Calu3 (cell line): Measurements from ENCODE around the gene GFM1. TPM values are rescaled to one million over a fixed set of nuclear protein-coding genes. Genes with fewer than 3 reads are reported as not detected.

Experiments used
- BruUV-seq: library from RNA; stranded (reverse); fragments of 400-500 nt; replicated peaks from 2 replicates; lab custom pipeline; 2021; lab: Mats Ljungman, UMichigan
- CTCF ChIA-PET: fragments of 300-600 bp; sonication (Branson Sonifier 250); formaldehyde crosslinking; loops from one replicate; lab custom pipeline; 2022; ENCODE audit warnings: antibody characterized with exemption; lab: Charles Lee
- DNase-seq: peaks from one replicate; pipeline ENCODE4 v3.0.0; 2022
- H3K27ac Mint-ChIP-seq: one replicate; pipeline ENCODE4 v1.8.0; 2022; ENCODE audit warnings: mixed read lengths; ENCODE audit not compliant: unreplicated experiment
- H3K27me3 Mint-ChIP-seq: one replicate; pipeline ENCODE4 v1.8.0; 2022; ENCODE audit warnings: mixed read lengths; ENCODE audit not compliant: unreplicated experiment
- H3K36me3 Mint-ChIP-seq: one replicate; pipeline ENCODE4 v1.8.0; 2022; ENCODE audit warnings: mild to moderate bottlenecking, moderate library complexity, mixed read lengths; ENCODE audit not compliant: insufficient read depth, unreplicated experiment
- H3K4me1 Mint-ChIP-seq: one replicate; pipeline ENCODE4 v1.8.0; 2022; ENCODE audit warnings: mild to moderate bottlenecking, low read depth, mixed read lengths; ENCODE audit not compliant: unreplicated experiment
- H3K4me3 Mint-ChIP-seq: one replicate; pipeline ENCODE4 v1.8.0; 2022; ENCODE audit warnings: mild to moderate bottlenecking, low read depth, moderate library complexity, mixed read lengths; ENCODE audit not compliant: unreplicated experiment
- H3K9me3 Mint-ChIP-seq: one replicate; pipeline ENCODE4 v1.8.0; 2022; ENCODE audit warnings: low read depth, mixed read lengths; ENCODE audit not compliant: unreplicated experiment
- CTCF ChIP-seq: fragments of 200-600 bp; IDR thresholded peaks from one replicate; pipeline ENCODE4 v1.8.0; 2022; ENCODE audit warnings: antibody characterized with exemption; ENCODE audit not compliant: unreplicated experiment
- intact Hi-C: fragments of 100-400 bp; cut with micrococcal nuclease; formaldehyde crosslinking; loops from one replicate; pipeline ENCODE4 v1.10.0; 2022; ENCODE audit not compliant: unreplicated experiment
- total RNA-seq: library from RNA; stranded (reverse); gene quantifications from 2 replicates; pipeline ENCODE4 v1.2.3, GENCODE V29; 2022

Gene GFM1
- total RNA-seq, 1 experiment from 2014 or later = 77.9 TPM

- Mint-ChIP-seq H3K4me3 (no peak overlapping the region), H3K4me1 (peaks cover 25% of the 10 kb centered on the region), H3K27me3 (no peaks in the 10 kb centered on the region), H3K36me3 (peaks cover 22% of the 10 kb centered on the region), H3K27ac (no peak overlapping the region), H3K9me3 (no peaks in the 10 kb centered on the region)
- no TSS peak for BruUV-seq
- DNase-seq = no peak
- no peak for TF ChIP-seq CTCF
- CTCF ChIA-PET = interaction anchor here (0.7 to 1.7 kb wide), 9 partner anchors 14 to 1207 kb away, joined by 3 to 25 read pairs (median 7); partner anchors contain the start of genes GFM1 and MLF1
- intact Hi-C loops = loop anchor here (1.0 to 10.0 kb wide), 2 partner anchors 132 to 596 kb away; no protein-coding TSS in a partner anchor
These were observed 14.6 kb downstream of the GFM1 start for GRCh38 chr3:158658889-158659288.

- Mint-ChIP-seq H3K36me3 (peaks cover 28% of the 10 kb centered on the region), H3K9me3 (no peaks in the 10 kb centered on the region), H3K4me3 (no peak overlapping the region), H3K27me3 (no peaks in the 10 kb centered on the region), H3K27ac (no peak overlapping the region), H3K4me1 (peaks cover 25% of the 10 kb centered on the region)
- peak; percentile 72 for DNase-seq
- TF ChIP-seq CTCF = peak; percentile 86
- intact Hi-C loops = loop anchor here (1.0 to 10.0 kb wide), 2 partner anchors 132 to 595 kb away; no protein-coding TSS in a partner anchor
- CTCF ChIA-PET = interaction anchor here (0.5 to 1.7 kb wide), 16 partner anchors 9 to 1206 kb away, joined by 3 to 25 read pairs (median 5); partner anchors contain the start of genes GFM1, LXN and MLF1
- no TSS peak for BruUV-seq
These were observed 15.3 kb downstream of the GFM1 start for GRCh38 chr3:158659454-158660237.

DNA sequence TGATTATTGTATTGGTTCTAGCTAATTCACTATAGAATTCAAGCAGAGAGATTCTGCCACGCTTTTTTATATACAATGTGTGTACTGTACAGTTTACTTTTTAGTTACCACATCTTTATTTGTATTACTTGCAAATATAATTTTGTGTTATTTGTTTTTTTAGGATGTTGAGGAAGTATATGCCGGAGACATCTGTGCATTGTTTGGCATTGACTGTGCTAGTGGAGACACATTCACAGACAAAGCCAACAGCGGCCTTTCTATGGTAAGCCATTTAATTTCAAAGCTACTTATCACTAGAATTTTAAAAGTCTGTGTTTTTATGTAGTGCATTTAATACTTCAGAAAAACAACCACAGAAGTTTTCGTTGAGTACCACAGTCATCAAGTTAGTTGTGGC, 16.4 kb downstream of the GFM1 start:
- Mint-ChIP-seq H3K4me1 (peaks cover 25% of the 10 kb centered on the region), H3K36me3 (peaks cover 34% of the 10 kb centered on the region), H3K27ac (no peak overlapping the region), H3K27me3 (no peaks in the 10 kb centered on the region), H3K4me3 (no peak overlapping the region), H3K9me3 (no peaks in the 10 kb centered on the region)
- intact Hi-C loops = no loop called here
- BruUV-seq = no TSS peak
- CTCF ChIA-PET = interaction anchor here (0.9 kb wide), 1 partner anchor 15 kb away, joined by 4 read pairs; no protein-coding TSS in a partner anchor
- no peak for TF ChIP-seq CTCF
- DNase-seq = no peak

DNA sequence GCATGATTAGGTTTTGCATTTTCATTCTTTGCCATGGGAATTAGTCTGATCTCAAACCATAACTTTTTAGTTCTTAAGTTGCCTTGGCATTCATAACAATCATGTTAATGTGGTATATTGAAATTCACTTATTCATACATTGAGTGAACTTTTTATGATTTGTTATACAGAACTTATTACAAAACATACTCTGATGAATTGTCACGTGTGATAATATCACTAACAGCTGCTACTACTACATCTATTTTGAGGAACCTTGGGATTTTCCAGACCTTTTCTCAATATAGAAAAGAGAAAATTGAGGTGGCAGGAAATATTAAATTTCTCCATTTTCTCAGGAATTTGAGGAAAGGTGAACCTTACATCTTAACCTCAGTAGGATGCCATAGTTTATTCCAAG, 18.9 kb downstream of the GFM1 start:
- no peak for DNase-seq
- CTCF ChIA-PET = no interaction called here
- Mint-ChIP-seq H3K4me1 (peaks cover 10% of the 10 kb centered on the region), H3K4me3 (no peak overlapping the region), H3K27me3 (no peaks in the 10 kb centered on the region), H3K9me3 (no peaks in the 10 kb centered on the region), H3K36me3 (peaks cover 46% of the 10 kb centered on the region), H3K27ac (no peak overlapping the region)
- intact Hi-C loops = no loop called here
- no TSS peak for BruUV-seq
- no peak for TF ChIP-seq CTCF
